ENCODE measurements around the gene RHBDD2.

The RHBDD2 gene

DNA sequence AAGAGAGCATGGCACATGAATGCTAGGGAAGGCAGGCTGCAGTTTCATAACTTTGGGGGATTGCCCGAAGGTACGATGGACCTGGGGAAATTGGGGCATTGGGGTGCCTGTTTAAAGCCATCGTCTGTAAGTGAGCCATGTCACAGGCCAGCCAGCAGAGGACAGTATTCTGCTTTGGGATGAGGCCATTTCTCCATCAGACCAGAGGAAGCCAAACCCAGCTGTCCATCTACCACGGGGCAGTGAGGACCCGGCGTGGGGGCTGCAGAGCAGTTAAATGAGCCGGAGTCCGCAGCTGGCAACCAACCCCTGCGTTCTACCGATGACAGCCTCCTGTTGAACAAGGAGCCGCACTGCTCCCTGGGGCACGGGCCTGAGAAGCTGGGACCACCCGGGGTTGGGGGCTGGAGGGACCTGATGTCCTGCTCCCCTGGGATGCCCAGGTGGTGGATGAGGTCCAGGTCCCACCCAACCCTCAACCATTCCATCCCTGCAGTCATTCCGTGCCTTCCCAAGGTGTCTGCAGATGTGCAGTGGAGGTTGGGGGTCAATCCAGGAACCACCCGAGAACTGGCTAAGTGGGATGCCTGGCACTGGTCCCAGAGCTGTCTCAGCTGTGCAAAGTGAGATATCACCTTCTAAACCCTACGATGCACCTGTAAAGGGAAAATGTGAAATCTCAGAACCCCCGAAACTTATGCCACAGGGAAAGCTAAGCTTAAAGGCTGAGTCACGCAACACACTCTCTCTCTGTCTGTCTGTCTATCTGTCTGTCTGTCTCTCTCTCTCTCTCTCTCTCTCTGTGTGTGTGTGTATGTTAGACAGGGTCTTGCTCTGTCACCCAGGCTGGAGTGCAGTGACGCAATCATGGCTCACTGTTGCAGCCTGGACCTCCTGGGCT is 12.1 kb upstream of the RHBDD2 start:
- ChIA-PET CTCF (interaction anchor here (0.6 to 4.9 kb wide), 26 partner anchors 11 to 396 kb away, joined by 3 to 193 read pairs (median 3); partner anchors contain the start of gene RHBDD2), POLR2A (no interaction called here)
- peak; percentile 84 for DNase-seq (ENCODE audit: extremely low spot score)

GRCh38 chr7:75867390-75867717 is 11.5 kb upstream of the RHBDD2 start:
- POLR2A ChIA-PET, result no interaction called here
- TF ChIP-seq, protein P1, sequence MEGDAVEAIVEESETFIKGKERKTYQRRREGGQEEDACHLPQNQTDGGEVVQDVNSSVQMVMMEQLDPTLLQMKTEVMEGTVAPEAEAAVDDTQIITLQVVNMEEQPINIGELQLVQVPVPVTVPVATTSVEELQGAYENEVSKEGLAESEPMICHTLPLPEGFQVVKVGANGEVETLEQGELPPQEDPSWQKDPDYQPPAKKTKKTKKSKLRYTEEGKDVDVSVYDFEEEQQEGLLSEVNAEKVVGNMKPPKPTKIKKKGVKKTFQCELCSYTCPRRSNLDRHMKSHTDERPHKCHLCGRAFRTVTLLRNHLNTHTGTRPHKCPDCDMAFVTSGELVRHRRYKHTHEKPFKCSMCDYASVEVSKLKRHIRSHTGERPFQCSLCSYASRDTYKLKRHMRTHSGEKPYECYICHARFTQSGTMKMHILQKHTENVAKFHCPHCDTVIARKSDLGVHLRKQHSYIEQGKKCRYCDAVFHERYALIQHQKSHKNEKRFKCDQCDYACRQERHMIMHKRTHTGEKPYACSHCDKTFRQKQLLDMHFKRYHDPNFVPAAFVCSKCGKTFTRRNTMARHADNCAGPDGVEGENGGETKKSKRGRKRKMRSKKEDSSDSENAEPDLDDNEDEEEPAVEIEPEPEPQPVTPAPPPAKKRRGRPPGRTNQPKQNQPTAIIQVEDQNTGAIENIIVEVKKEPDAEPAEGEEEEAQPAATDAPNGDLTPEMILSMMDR (IDR thresholded peaks at IDR 0.05; ENCODE audit: control extremely low read depth, extremely low read depth, low read depth, missing control alignments), result no peak
- DNase-seq (ENCODE audit: extremely low spot score), result no peak
- CTCF ChIA-PET, result interaction anchor here (0.9 to 4.9 kb wide), 11 partner anchors 10 to 192 kb away, joined by 3 to 193 read pairs (median 3); partner anchors contain the start of gene RHBDD2

More for the DNA sequence above, 12.1 kb upstream of the RHBDD2 start:
- TF ChIP-seq, protein P1 (IDR thresholded peaks at IDR 0.05; ENCODE audit: control extremely low read depth, extremely low read depth, low read depth, missing control alignments), result peak; percentile 95

- CTCF ChIA-PET, result interaction anchor here (1.2 to 5.7 kb wide), 4 partner anchors 11 to 153 kb away, joined by 3 to 56 read pairs (median 6); partner anchors contain the start of gene RHBDD2
- POLR2A ChIA-PET, result interaction anchor here (0.7 kb wide), 1 partner anchor 179 kb away, joined by 5 read pairs; the partner anchor contains the start of genes MDH2 and STYXL1
- DNase-seq (ENCODE audit: extremely low spot score), result no peak
- TF ChIP-seq, protein P1 (IDR thresholded peaks at IDR 0.05; ENCODE audit: control extremely low read depth, extremely low read depth, low read depth, missing control alignments), result no peak
These were observed 10.7 kb upstream of the RHBDD2 start for GRCh38 chr7:75868153-75868552.

DNA sequence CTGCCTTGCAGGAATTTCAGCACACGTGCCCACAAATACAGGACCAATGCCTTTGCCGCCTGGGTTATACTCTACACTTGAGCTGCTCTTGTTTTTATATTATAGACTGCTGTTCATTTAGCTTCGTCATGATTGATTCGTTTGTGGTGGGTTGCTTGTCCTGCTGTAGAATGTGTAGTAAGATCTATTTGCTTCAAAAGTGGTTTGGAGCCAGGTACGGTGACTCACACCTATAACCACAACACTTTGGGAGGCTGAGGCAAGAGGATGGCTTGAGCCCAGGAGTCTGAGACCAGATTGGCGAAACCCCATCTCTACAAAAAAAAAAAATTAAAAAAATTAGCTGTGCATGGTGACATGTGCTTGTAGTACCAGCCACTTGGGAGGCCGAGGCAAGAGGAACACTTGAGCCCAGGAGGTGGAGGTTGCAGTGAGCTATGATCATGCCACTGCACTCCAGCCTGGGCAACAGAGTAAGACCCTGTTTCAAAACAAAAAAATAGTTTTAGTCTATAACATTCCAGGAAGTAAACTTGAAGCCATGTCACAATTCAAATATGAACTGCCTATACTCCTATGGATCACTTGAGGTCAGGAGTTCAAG is 9.0 kb upstream of the RHBDD2 start:
- CTCF ChIA-PET, result interaction anchor here (1.2 to 5.7 kb wide), 5 partner anchors 9 to 151 kb away, joined by 3 to 56 read pairs (median 4); partner anchors contain the start of gene RHBDD2
- POLR2A ChIA-PET, result no interaction called here

DNA sequence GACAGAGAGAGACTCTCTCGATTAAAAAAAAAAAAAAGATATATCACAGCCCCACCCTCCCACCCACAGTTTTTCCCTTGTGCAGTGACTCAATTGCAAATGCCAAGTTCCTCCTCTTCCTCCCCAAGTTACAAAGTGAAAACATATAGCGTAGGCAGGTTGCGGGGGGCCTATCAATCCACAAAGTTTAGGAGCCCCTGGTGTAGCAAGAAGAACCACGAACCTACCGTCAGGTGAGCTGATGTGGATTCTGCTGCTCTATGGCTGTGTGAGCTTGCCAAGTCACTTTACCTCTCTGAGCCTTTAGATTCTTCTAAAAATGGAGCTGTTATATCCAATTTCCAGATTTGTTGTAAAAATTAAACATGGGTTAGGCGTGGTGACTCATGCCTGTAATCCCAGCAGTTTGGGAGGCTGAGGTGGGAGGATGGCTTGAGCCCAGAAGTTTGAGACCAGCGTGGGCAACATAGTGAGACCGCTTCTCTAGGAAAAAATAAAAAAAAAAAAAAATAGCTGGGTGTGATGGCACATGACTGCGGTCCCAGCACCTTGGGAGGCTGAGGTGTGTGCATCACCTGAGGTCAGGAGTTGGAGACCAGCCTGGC is 8.2 kb upstream of the RHBDD2 start:
- ChIA-PET CTCF (interaction anchor here (1.0 to 5.7 kb wide), 3 partner anchors 52 to 178 kb away, joined by 3 to 56 read pairs (median 3); partner anchors contain the start of genes MDH2 and STYXL1), POLR2A (no interaction called here)
- TF ChIP-seq, protein P1 (IDR thresholded peaks at IDR 0.05; ENCODE audit: control extremely low read depth, extremely low read depth, low read depth, missing control alignments), result no peak
- no peak for DNase-seq (ENCODE audit: extremely low spot score)

More for the DNA sequence above, 9.0 kb upstream of the RHBDD2 start:
- TF ChIP-seq, protein P1 (IDR thresholded peaks at IDR 0.05; ENCODE audit: control extremely low read depth, extremely low read depth, low read depth, missing control alignments), result no peak
- DNase-seq (ENCODE audit: extremely low spot score), result no peak

Data from GM10248 (cell line).